ENCODE measurements around the gene XRCC1.

The XRCC1 gene

DNA sequence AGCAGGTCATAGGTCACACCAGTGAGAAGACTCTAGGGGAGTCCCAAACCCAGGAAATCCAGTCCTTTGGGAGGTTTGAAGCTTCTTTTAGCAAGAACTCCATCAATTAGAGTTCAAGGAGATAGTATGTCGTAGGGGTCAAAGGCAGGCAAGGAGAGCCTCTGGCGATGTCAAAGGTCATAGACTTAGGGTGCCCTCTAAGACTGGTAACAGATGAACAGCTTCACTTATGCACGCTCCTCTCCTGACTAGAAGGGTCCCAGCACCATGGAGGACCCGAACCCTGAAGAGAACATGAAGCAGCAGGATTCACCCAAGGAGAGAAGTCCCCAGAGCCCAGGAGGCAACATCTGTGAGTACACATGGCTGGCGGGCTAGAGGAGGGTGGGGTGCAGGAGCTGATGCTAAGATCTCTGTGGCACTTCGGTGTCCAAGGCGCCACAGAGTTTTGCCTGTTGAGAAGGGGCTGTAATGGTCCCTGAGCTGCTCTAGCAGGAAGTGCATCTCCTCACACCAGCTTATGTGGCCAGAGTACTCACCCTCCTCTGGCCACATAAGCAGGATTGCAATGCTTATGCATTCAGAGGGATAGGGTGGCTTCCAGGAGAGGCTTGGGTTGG, 21.6 kb upstream of the XRCC1 start:
- Histone ChIP-seq H3K4me3 (ENCODE audit: low read depth, low read length) (peak overlapping the region; percentile 83), H3K36me3 (replicated peaks) (peaks cover 26% of the 10 kb centered on the region), H3K27me3 (replicated peaks) (no peaks in the 10 kb centered on the region), H3K27ac (peak overlapping the region; percentile 100)
- in situ Hi-C loops (cut with HindIII; ENCODE audit: low pct_ligation_motif_present, low sequenced_read_pairs): no loop called here
- no peak for DNase-seq
- TF ChIP-seq, protein P1, sequence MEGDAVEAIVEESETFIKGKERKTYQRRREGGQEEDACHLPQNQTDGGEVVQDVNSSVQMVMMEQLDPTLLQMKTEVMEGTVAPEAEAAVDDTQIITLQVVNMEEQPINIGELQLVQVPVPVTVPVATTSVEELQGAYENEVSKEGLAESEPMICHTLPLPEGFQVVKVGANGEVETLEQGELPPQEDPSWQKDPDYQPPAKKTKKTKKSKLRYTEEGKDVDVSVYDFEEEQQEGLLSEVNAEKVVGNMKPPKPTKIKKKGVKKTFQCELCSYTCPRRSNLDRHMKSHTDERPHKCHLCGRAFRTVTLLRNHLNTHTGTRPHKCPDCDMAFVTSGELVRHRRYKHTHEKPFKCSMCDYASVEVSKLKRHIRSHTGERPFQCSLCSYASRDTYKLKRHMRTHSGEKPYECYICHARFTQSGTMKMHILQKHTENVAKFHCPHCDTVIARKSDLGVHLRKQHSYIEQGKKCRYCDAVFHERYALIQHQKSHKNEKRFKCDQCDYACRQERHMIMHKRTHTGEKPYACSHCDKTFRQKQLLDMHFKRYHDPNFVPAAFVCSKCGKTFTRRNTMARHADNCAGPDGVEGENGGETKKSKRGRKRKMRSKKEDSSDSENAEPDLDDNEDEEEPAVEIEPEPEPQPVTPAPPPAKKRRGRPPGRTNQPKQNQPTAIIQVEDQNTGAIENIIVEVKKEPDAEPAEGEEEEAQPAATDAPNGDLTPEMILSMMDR (IDR thresholded peaks at IDR 0.05; ENCODE audit: low read depth, low read length, missing control alignments): no peak

DNA sequence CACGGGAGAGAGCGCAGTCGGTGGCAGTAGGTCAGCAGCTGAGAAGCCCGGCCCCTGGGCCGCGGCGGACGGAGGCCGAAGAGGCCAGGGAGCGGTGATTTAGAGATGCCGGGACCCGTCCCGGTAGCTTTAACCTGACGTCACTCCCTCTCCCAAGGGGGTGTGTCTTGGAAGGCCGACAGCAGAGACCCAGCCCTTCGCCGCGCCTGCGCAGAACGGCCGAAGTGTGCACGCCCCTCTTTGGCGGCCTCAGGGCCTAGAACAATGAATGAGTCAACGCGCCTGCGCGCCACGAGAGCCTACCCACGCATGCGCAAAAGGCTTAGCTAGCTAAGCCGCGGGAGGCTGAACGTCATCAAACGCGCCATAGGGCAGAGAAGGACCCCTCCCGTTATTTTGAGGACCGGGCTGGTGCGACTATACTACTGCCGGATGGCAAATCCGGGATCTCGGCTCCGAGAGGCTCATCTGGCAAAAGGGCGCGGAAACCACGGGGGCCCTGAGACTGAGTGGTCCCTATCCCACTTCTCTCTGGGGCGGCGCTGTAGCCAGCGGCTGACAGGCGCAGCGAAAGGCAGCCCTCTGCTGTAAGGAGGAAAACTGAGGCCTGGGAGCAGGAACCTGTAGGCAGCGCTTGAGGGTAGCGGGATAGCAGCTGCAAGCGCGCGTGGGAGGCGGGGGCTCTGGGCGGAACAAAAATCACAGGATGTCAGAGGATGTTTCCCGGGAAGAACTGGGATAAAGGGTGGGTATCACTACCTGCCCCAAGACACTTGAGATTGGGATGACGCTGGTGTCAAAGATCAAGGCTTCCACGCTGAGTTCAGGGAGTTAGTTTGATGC, 20.9 kb upstream of the XRCC1 start, which contains the start of the genes IRGQ and ZNF576:
Gene IRGQ (minus strand): TSS at position 136 of the 843 bp plus-strand sequence. CDS start 796 bp downstream, outside the sequence.
Gene ZNF576 (plus strand): TSS at position 597 of the 843 bp plus-strand sequence. CDS start 514 bp downstream, outside the sequence.
- DNase-seq: peak; percentile 99
- Histone ChIP-seq H3K4me3 (ENCODE audit: low read depth, low read length) (peak within 1 kb of the TSS; percentile 83), H3K27me3 (replicated peaks) (no peaks in the 10 kb centered on the region), H3K27ac (peak within 1 kb of the TSS; percentile 100), H3K36me3 (replicated peaks) (peaks cover 28% of the 10 kb centered on the region)
- TF ChIP-seq, protein P1 (IDR thresholded peaks at IDR 0.05; ENCODE audit: low read depth, low read length, missing control alignments): no peak
- in situ Hi-C loops (cut with HindIII; ENCODE audit: low pct_ligation_motif_present, low sequenced_read_pairs): no loop called here

DNA sequence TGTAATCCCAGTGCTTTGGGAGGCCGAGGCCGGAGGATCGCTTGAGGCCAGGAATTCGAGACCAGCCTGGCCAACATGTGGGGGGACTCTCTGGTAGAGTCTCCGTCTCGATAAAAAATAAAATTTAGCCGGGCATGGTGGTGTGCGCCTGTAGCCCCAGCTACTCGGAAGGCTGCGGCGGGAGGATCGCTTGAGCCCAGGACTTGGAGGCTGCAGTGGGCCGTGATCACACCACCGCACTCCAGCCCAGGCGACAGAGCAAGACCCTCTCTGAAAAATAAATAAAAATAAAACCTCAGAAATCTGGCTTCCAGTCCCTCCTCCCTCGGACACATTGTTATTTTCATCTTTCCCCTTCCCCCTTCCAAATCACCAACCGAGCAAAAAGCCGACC, 20.3 kb upstream of the XRCC1 start:
- TF ChIP-seq, protein P1 (IDR thresholded peaks at IDR 0.05; ENCODE audit: low read depth, low read length, missing control alignments): no peak
- Histone ChIP-seq H3K27ac (peak overlapping the region; percentile 100), H3K36me3 (replicated peaks) (peaks cover 29% of the 10 kb centered on the region), H3K27me3 (replicated peaks) (no peaks in the 10 kb centered on the region), H3K4me3 (ENCODE audit: low read depth, low read length) (peak overlapping the region; percentile 78)
- in situ Hi-C loops (cut with HindIII; ENCODE audit: low pct_ligation_motif_present, low sequenced_read_pairs): no loop called here
- DNase-seq: no peak

GRCh38 chr19:43594710-43595604, 19.6 kb upstream of the XRCC1 start:
- TF ChIP-seq, protein P1 (IDR thresholded peaks at IDR 0.05; ENCODE audit: low read depth, low read length, missing control alignments): peak; percentile 99
- peak overlapping the region; percentile 100 for H3K27ac ChIP-seq
- no peaks in the 10 kb centered on the region for H3K27me3 ChIP-seq (replicated peaks)
- peaks cover 29% of the 10 kb centered on the region for H3K36me3 ChIP-seq (replicated peaks)
- H3K4me3 ChIP-seq (ENCODE audit: low read depth, low read length): peak overlapping the region; percentile 78
- DNase-seq: peak; percentile 45
- in situ Hi-C loops (cut with HindIII; ENCODE audit: low pct_ligation_motif_present, low sequenced_read_pairs): no loop called here

DNA sequence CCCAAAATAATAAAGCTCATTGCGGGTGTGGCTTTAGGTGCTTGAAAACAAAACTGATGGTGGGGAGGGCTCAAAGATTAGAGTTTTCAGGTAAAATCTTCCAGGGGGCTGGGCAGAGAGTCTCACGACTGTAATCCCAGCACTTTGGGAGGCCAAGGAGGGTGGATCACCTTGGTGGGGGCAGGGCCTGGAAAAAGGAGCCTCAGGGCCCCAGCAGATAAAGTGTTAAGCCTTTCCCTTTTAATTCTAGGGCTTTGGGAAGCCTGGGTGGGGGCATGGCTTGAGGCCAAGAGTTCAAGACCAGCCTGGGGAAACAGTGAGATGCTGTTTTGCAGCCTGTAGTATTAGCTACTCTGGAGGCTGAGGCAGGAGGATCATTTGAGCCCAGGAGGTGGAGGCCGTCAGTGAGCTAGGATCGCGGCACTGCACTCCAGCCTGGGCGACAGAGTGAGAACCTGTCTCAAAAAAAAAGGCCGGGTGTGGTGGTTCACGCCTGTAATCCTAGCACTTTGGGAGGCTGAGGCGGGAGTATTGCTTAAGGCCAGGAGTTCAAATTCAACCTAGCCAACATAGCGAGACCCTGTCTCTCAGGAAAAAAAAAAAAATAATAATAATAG, 18.9 kb upstream of the XRCC1 start:
- peaks cover 27% of the 10 kb centered on the region for H3K36me3 ChIP-seq (replicated peaks)
- TF ChIP-seq, protein P1 (IDR thresholded peaks at IDR 0.05; ENCODE audit: low read depth, low read length, missing control alignments): no peak
- DNase-seq: no peak
- H3K27me3 ChIP-seq (replicated peaks): no peaks in the 10 kb centered on the region
- in situ Hi-C loops (cut with HindIII; ENCODE audit: low pct_ligation_motif_present, low sequenced_read_pairs): no loop called here
- H3K4me3 ChIP-seq (ENCODE audit: low read depth, low read length): peak overlapping the region; percentile 78
- no peak overlapping the region for H3K27ac ChIP-seq
